K562 (cell line): ENCODE data around the gene TSPAN18. TPM values are rescaled to one million over a fixed set of nuclear protein-coding genes. Genes with fewer than 3 reads are reported as not detected.
A peak's percentile ranks its signal among the peaks of the same experiment; 100 is the strongest.

Source experiments
- ATAC-seq: fragments of 200-7000 bp; cut with Tn5 transposase; 3 replicates; pipeline ENCODE4 v1.9.1; 2020; ENCODE audit warnings: moderate library complexity
- BruUV-seq: library from RNA; stranded (reverse); fragments of 400-500 nt; replicated peaks from 2 replicates; lab custom pipeline; 2021; lab: Mats Ljungman, UMichigan
- CTCF ChIA-PET: fragments of 300-600 bp; formaldehyde crosslinking; extraction: SDS; loops from one replicate; lab custom pipeline; 2021; ENCODE audit warnings: low intra/inter-chr PET ratio; lab: Yijun Ruan, JAX
- POLR2A ChIA-PET: fragments of 300-600, 350-650 bp; sonication (Branson Sonifier 250); formaldehyde crosslinking; extraction: SDS; loops from one replicate; lab custom pipeline; 2021; ENCODE audit warnings: antibody characterized with exemption, inconsistent platforms; lab: Yijun Ruan, JAX
- DNase-seq, 4 experiments: peaks; one replicate each; pipeline versions ENCODE4 v3.0.0 to v3.0.0-alpha.2; 2011 to 2018; ENCODE audit warnings: low spot score in 3 of 4, mixed read lengths in 3 of 4; ENCODE audit errors: extremely low read depth in 1 of 4
- FAIRE-seq: peaks from 2 replicates; lab custom pipeline; 2011; peaks lifted over from hg19 to GRCh38; lab: Jason Lieb, UNC
- H2AFZ ChIP-seq: 2 replicates; pipeline ENCODE4 v1.6.0; 2011; ENCODE audit warnings: low read depth, low read length, control low read depth, inconsistent platforms
- H3K27ac ChIP-seq: fragments of 200-600 bp; 3 replicates; pipeline ENCODE4 v1.8.0; 2011; ENCODE audit warnings: low read depth, mild to moderate bottlenecking, control low read depth, inconsistent platforms, low read length, moderate library complexity, mixed read lengths; ENCODE audit errors: extremely low read depth
- H3K27me3 ChIP-seq, 2 experiments: fragments of 300-600 bp in 1 of 2; 2 replicates in 1 of 2; 3 replicates in 1 of 2; pipeline versions ENCODE4 v1.6.0 to v1.8.0; 2011; ENCODE audit warnings: inconsistent platforms in 2 of 2, low read length in 2 of 2, mild to moderate bottlenecking in 1 of 2, mixed read lengths in 1 of 2, moderate library complexity in 1 of 2; ENCODE audit not compliant: control insufficient read depth in 2 of 2, insufficient read depth in 2 of 2
- H3K36me3 ChIP-seq: fragments of 300-600 bp; 3 replicates; pipeline ENCODE4 v1.8.0; 2011; ENCODE audit warnings: mild to moderate bottlenecking, low read length, inconsistent platforms; ENCODE audit not compliant: control insufficient read depth, insufficient read depth
- H3K4me1 ChIP-seq, 2 experiments: fragments of 200-600 bp in 1 of 2; replicated peaks in 1 of 2; 2 replicates in 1 of 2; 3 replicates in 1 of 2; pipeline versions ENCODE4 v1.5.1 to v1.8.0; 2011; ENCODE audit warnings: inconsistent platforms in 2 of 2, low read length in 2 of 2, mild to moderate bottlenecking in 1 of 2, mixed read lengths in 1 of 2, moderate library complexity in 1 of 2; ENCODE audit not compliant: control insufficient read depth in 2 of 2, insufficient read depth in 2 of 2
- H3K4me2 ChIP-seq: 2 replicates; pipeline ENCODE4 v1.6.1; 2011; ENCODE audit warnings: low read length, control low read depth, inconsistent platforms, mixed read lengths; ENCODE audit not compliant: insufficient read depth
- H3K4me3 ChIP-seq: fragments of 200-600 bp; sonication (generic), shearing (Covaris generic); 2 replicates; pipeline ENCODE4 v1.5.1; 2016; ENCODE audit warnings: control low read depth, inconsistent platforms
- H3K79me2 ChIP-seq: fragments of 200-600 bp; 3 replicates; pipeline ENCODE4 v1.8.0; 2011; ENCODE audit warnings: low read length, inconsistent platforms; ENCODE audit not compliant: control insufficient read depth, insufficient read depth
- H3K9ac ChIP-seq, 2 experiments: 2 replicates each; pipeline versions ENCODE4 v1.6.0 to v1.6.1; 2011; ENCODE audit warnings: low read depth in 2 of 2, low read length in 2 of 2, control low read depth in 1 of 2, inconsistent platforms in 1 of 2, mild to moderate bottlenecking in 1 of 2, mixed read lengths in 1 of 2; ENCODE audit not compliant: insufficient read depth in 1 of 2
- H3K9me1 ChIP-seq: one replicate; pipeline ENCODE4 v1.6.0; 2011; ENCODE audit warnings: inconsistent platforms, mild to moderate bottlenecking, low read length, moderate library complexity; ENCODE audit not compliant: control insufficient read depth, insufficient read depth
- H3K9me3 ChIP-seq: replicated peaks from 2 replicates; pipeline ENCODE4 v1.5.1; 2011; ENCODE audit warnings: low read depth, low read length, inconsistent platforms; ENCODE audit not compliant: control insufficient read depth, insufficient read depth
- H4K20me1 ChIP-seq: replicated peaks from 2 replicates; pipeline ENCODE4 v1.6.1; 2011; ENCODE audit warnings: low read length, inconsistent platforms, mixed read lengths; ENCODE audit not compliant: control insufficient read depth, insufficient read depth
- ARID1B ChIP-seq: fragments of 450-650 bp; IDR thresholded peaks from 2 replicates; pipeline ENCODE4 v1.6.1; 2016; ENCODE audit warnings: antibody characterized with exemption, mild to moderate bottlenecking, inconsistent platforms
- CBFA2T2 ChIP-seq: fragments of 450-650 bp; conservative IDR thresholded peaks from 2 replicates; pipeline ENCODE4 v1.6.1; 2017; ENCODE audit warnings: mild to moderate bottlenecking
- CBFA2T3 ChIP-seq: fragments of 450-650 bp; IDR thresholded peaks from 2 replicates; pipeline ENCODE4 v1.6.1; 2017
- COPS2 ChIP-seq: fragments of 450-650 bp; conservative IDR thresholded peaks from 2 replicates; pipeline ENCODE4 v1.6.1; 2016; ENCODE audit warnings: mild to moderate bottlenecking, moderate library complexity
- DPF2 ChIP-seq: fragments of 450-650 bp; IDR thresholded peaks from 2 replicates; pipeline ENCODE4 v1.6.1; 2016
- HDAC1 ChIP-seq, 2 experiments: fragments of 450-650 bp; IDR thresholded peaks; 2 replicates each; pipeline ENCODE4 v1.6.1; 2016 to 2017; ENCODE audit warnings: inconsistent platforms in 1 of 2, mild to moderate bottlenecking in 1 of 2, moderate library complexity in 1 of 2
- IRF2 ChIP-seq: sonication (generic); formaldehyde crosslinking; IDR thresholded peaks from 2 replicates; pipeline ENCODE4 v1.8.1; 2022; ENCODE audit warnings: mild to moderate bottlenecking, missing genetic modification reagents
- KLF1 ChIP-seq: fragments of 450-650 bp; IDR thresholded peaks from 2 replicates; pipeline ENCODE4 v1.6.1; 2016; ENCODE audit warnings: missing genetic modification characterization, missing compliant biosample characterization
- MAZ ChIP-seq, 2 experiments: fragments of 450-650 bp in 1 of 2; sonication (generic) in 1 of 2; formaldehyde crosslinking; IDR thresholded peaks in 1 of 2; conservative IDR thresholded peaks in 1 of 2; 2 replicates each; pipeline versions ENCODE4 v1.4.0 to v1.5.0; 2020; ENCODE audit warnings: mild to moderate bottlenecking in 1 of 2, missing genetic modification reagents in 1 of 2
- NONO ChIP-seq, 2 experiments: fragments of 200-400 bp in 1 of 2; fragments of 450-650 bp in 1 of 2; formaldehyde crosslinking in 1 of 2; IDR thresholded peaks; 2 replicates each; pipeline ENCODE4 v1.6.1; 2017; ENCODE audit warnings: low read depth in 2 of 2, mild to moderate bottlenecking in 2 of 2, moderate library complexity in 2 of 2, low read length in 1 of 2
- PHB ChIP-seq: fragments of 250-450 bp; sonication (Bioruptor Pico); IDR thresholded peaks from 2 replicates; pipeline ENCODE4 v1.5.0; 2021
- TCF3 ChIP-seq: sonication (generic); formaldehyde crosslinking; IDR thresholded peaks from 2 replicates; pipeline ENCODE4 v1.4.0; 2020; ENCODE audit warnings: mild to moderate bottlenecking, missing genetic modification reagents
- U2AF2 ChIP-seq: fragments of 200-400 bp; formaldehyde crosslinking; optimal IDR thresholded peaks from 2 replicates; pipeline ENCODE3; 2017; ENCODE audit warnings: low read depth, mild to moderate bottlenecking, low read length
- ZNF134 ChIP-seq: fragments of 250-450 bp; sonication (Bioruptor Pico); conservative IDR thresholded peaks from 2 replicates; pipeline ENCODE4 v1.4.0; 2020
- ZNF507 ChIP-seq: conservative IDR thresholded peaks from 2 replicates; pipeline ENCODE4 v1.6.1; 2017; ENCODE audit warnings: missing genetic modification characterization, missing compliant biosample characterization
- ZNF766 ChIP-seq: fragments of 200-800 bp; sonication (Bioruptor generic); conservative IDR thresholded peaks from 2 replicates; pipeline ENCODE4 v1.6.1; 2016; ENCODE audit warnings: missing genetic modification characterization, missing compliant biosample characterization
- WGBS: fragments of 100-300 bp; shearing (Covaris generic); methylation state at CpG from one replicate; pipeline ENCODE4 v1.1.6; 2016; ENCODE audit warnings: low coverage, mixed read lengths; ENCODE audit not compliant: insufficient coverage; ENCODE audit errors: missing lambda C conversion rate; 5-methylcytosine and 5-hydroxymethylcytosine counted together
- in situ Hi-C: fragments of 300-500 bp; cut with MboI; formaldehyde crosslinking; loops from 4 replicates; pipeline ENCODE4 v1.15.0; 2018; ENCODE audit warnings: inconsistent platforms, mixed read lengths
- intact Hi-C: fragments of 100-400 bp; cut with micrococcal nuclease; formaldehyde crosslinking; loops from 2 replicates; pipeline ENCODE4 v1.14.2; 2022
- polyA plus RNA-seq, 8 experiments: library from polyadenylated mRNA; depleted of rRNA in 4 of 8; stranded (reverse) in 5 of 8; unstranded in 3 of 8; fragments of >200 nt; fragmentation: Nextera tagmentation in 2 of 8; fragmentation: Illumina TruSeq in 1 of 8; extraction: Ambion mirVana in 2 of 8; extraction: Trizol in 1 of 8; gene quantifications; 2 replicates each; pipeline versions ENCODE4 v1.2.1 to v1.2.3, GENCODE V29; 2011 to 2014; ENCODE audit warnings: inconsistent platforms in 1 of 8, missing spikeins in 1 of 8
- total RNA-seq, 7 experiments: library from RNA; depleted of rRNA in 6 of 7; stranded (reverse); fragments of >200 nt in 6 of 7; fragmentation: Illumina TruSeq in 2 of 7; extraction: Trizol in 2 of 7; gene quantifications; 2 replicates each; pipeline versions ENCODE4 v1.2.1 to v1.2.3, GENCODE V29; 2011 to 2021; ENCODE audit warnings: low replicate concordance in 1 of 7
- TF ChIP-seq, protein P1 (sequence below): sonication (generic); IDR thresholded peaks from 2 replicates; pipeline ENCODE4 v1.6.1; 2016
- TF ChIP-seq, protein P2 (sequence below): fragments of 250-450 bp; sonication (Bioruptor Pico); IDR thresholded peaks from 2 replicates; pipeline ENCODE4 v1.8.0; 2022; ENCODE audit warnings: inconsistent platforms, mild to moderate bottlenecking, moderate library complexity, borderline replicate concordance
- TF ChIP-seq, protein P3 (sequence below): fragments of 200-800 bp; sonication (Bioruptor generic); IDR thresholded peaks from 2 replicates; pipeline ENCODE4 v1.6.1; 2017; ENCODE audit warnings: missing genetic modification characterization, missing compliant biosample characterization

Gene TSPAN18
- total and polyA plus RNA-seq, 9 of the 15 experiments (the other 6 are each of a cell fraction or from before 2014, with no cell fraction given): 0.17 to 0.35 (median 0.22) TPM; not detected in 4

DNA sequence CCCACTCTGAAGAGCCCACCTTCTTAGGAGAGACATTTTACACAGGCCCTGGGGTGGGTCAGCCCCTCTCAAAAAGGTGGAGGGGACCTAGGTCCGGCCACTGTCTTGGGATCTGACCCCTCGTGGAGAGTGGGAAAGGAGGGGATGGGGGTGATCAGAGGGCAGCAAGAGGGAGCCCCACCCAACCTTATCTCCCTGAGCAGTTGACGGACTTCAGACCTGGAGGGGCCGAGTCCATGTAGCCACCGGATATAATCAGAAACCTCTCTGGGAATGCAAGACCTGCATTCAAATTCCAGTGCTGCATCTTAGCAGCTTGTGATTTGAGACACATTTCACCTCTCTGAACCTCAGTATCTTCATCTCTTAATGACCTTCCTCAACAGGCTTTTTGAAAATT, 179.9 kb downstream of the TSPAN18 start:
- Histone ChIP-seq H3K36me3 (no peaks in the 10 kb centered on the region), H3K9me3 (no peaks in the 10 kb centered on the region), H3K9ac (no peak overlapping the region), H3K79me2 (no peaks in the 10 kb centered on the region), H3K4me1 (peaks cover 4 to 16% of the 10 kb centered on the region in 2 experiments; a peak in 4 of 5 replicates), H3K4me3 (no peak overlapping the region), H2AFZ (no peak overlapping the region), H3K9me1 (peaks cover 6% of the 10 kb centered on the region), H3K4me2 (no peak overlapping the region), H3K27me3 (peaks cover 6 to 50% of the 10 kb centered on the region in 2 experiments; a peak in 4 of 5 replicates), H4K20me1 (no peaks in the 10 kb centered on the region), H3K27ac (no peak overlapping the region)
- peak; percentile 47 to 63 (median 57) for DNase-seq
- WGBS: 2% methylated on average over 5 of the region's 5 CpGs
- intact Hi-C loops (no loop called here), in situ Hi-C loops (no loop called here)
- TF ChIP-seq ZNF507 (tag) (no peak), ZNF134 (CRISPR knock-in tag) (peak; percentile 88), PHB (no peak), CBFA2T2 (peak; percentile 27; the same call in 1 of the 2 replicates), COPS2 (no peak), ARID1B (peak; percentile 45; the same call in 1 of the 2 replicates), HDAC1 (IDR thresholded peaks at IDR 0.05) (no peak), IRF2 (CRISPR knock-in tag) (no peak), U2AF2 (no peak), DPF2 (peak; percentile 21; the same call in 1 of the 2 replicates), ZNF766 (CRISPR knock-in tag) (peak; percentile 42; the same call in 1 of the 2 replicates), KLF1 (0 out of 2 replicates have a peak, but pooled peaks have one; percentile 40), CBFA2T3 (peak; percentile 56), MAZ (CRISPR knock-in tag; conservative IDR thresholded peaks at IDR 0.05 in 1 of 2, IDR thresholded peaks at IDR 0.05 in 1 of 2) (no peak), NONO (IDR thresholded peaks at IDR 0.05; ENCODE audit: low read depth in 2 of 2, low read length in 1 of 2) (no peak), TCF3 (CRISPR knock-in tag) (peak; percentile 35; the same call in 1 of the 2 replicates)
- TF ChIP-seq, protein P1, sequence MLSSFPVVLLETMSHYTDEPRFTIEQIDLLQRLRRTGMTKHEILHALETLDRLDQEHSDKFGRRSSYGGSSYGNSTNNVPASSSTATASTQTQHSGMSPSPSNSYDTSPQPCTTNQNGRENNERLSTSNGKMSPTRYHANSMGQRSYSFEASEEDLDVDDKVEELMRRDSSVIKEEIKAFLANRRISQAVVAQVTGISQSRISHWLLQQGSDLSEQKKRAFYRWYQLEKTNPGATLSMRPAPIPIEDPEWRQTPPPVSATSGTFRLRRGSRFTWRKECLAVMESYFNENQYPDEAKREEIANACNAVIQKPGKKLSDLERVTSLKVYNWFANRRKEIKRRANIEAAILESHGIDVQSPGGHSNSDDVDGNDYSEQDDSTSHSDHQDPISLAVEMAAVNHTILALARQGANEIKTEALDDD: no peak
- TF ChIP-seq, protein P2, sequence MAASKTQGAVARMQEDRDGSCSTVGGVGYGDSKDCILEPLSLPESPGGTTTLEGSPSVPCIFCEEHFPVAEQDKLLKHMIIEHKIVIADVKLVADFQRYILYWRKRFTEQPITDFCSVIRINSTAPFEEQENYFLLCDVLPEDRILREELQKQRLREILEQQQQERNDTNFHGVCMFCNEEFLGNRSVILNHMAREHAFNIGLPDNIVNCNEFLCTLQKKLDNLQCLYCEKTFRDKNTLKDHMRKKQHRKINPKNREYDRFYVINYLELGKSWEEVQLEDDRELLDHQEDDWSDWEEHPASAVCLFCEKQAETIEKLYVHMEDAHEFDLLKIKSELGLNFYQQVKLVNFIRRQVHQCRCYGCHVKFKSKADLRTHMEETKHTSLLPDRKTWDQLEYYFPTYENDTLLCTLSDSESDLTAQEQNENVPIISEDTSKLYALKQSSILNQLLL: no peak
- TF ChIP-seq, protein P3, sequence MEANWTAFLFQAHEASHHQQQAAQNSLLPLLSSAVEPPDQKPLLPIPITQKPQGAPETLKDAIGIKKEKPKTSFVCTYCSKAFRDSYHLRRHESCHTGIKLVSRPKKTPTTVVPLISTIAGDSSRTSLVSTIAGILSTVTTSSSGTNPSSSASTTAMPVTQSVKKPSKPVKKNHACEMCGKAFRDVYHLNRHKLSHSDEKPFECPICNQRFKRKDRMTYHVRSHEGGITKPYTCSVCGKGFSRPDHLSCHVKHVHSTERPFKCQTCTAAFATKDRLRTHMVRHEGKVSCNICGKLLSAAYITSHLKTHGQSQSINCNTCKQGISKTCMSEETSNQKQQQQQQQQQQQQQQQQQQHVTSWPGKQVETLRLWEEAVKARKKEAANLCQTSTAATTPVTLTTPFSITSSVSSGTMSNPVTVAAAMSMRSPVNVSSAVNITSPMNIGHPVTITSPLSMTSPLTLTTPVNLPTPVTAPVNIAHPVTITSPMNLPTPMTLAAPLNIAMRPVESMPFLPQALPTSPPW: peak; percentile 17; the same call in 1 of the 2 replicates
- POLR2A ChIA-PET: interaction anchor here (0.8 to 1.0 kb wide), 2 partner anchors 8 to 12 kb away, joined by 3 read pairs; no protein-coding TSS in a partner anchor
- no peak for FAIRE-seq
- no TSS peak for BruUV-seq
- ATAC-seq: peak; percentile 53
- CTCF ChIA-PET: no interaction called here
